HTR-8/SVneo (cell line): Measurements from ENCODE around the gene SLIT3.
"Not testable (repeated sequence)": the region's sequence is repeated elsewhere in the genome, so short reads cannot be mapped to it uniquely, and the experiment has no call there.

Experiments
- DNase-seq: peaks from one replicate; pipeline ENCODE4 v3.0.0; 2011; ENCODE audit warnings: low spot score, mixed read lengths; ENCODE audit not compliant: insufficient read length
- FAIRE-seq: peaks from 2 replicates; lab custom pipeline; 2011; peaks lifted over from hg19 to GRCh38; lab: Jason Lieb, UNC

SLIT3 gene

GRCh38 chr5:169154679-169155078 is 146.3 kb downstream of the SLIT3 start:
- no peak for DNase-seq
- FAIRE-seq, result no peak

GRCh38 chr5:169153405-169153804 is 147.5 kb downstream of the SLIT3 start:
- FAIRE-seq (no peak), DNase-seq (no peak)

GRCh38 chr5:169152946-169153345 is 148.0 kb downstream of the SLIT3 start:
- DNase-seq (no peak), FAIRE-seq (no peak)

GRCh38 chr5:169152453-169152852 is 148.5 kb downstream of the SLIT3 start:
- FAIRE-seq (no peak), DNase-seq (no peak)

DNA sequence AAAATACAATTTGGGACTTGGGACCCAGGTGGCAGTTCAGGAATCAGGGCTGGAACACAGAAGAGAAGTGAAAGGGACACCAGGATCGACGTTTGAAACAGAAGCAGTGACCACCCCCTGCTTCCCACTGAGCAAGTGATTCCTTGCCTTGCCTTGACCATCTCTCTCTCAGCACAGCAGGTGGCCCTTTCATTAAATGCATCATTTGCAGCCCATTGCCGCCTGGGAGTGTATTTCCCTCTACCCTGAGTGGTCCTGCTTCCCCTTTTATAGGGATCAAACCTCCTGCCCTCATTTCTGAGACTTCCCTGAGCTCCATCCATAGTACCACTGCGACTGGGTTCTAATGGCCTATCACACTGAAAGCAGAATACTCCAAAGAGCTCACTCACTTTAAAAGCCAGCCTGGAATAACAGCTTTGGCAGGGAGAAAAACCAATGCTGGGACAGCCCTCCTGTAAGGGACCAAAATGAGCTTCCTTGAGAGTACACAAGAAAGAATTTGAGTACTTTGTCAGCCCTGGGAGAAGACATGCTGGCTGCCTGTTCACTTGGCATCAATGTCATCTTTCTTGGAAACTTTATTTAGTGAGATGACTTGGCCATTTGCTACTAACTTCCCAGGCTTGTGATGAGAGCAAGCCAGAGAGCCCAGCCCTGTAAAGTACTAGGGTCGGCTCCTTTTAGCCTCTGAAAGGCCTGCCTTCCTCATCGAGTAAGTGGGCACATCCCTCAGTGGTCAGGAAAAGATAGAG is 149.7 kb downstream of the SLIT3 start:
- FAIRE-seq, result no peak

DNA sequence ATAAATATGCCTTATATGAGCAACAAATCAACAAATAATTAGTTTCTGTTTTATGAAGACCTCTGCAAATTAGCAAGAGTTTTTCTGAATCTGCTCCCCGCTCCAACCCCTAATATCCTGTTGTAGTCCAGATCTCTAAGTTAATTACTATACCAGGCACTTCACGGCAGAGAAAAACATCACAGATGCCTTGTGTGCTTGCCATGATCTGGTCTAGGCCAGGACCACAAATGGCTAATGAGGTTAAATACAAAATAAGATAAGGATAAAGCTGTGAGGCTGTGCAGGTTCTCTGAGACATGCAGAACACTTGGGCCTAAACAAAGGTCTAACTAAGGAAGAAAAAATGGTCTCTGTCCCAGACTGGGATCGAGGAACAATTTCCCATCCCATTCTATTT is 150.8 kb downstream of the SLIT3 start:
- FAIRE-seq (no peak), DNase-seq (no peak)

More for the DNA sequence above, 149.7 kb downstream of the SLIT3 start:
- DNase-seq, result no peak

- no peak for DNase-seq
- FAIRE-seq, result no peak
Measured at GRCh38 chr5:169149317-169149716, 151.6 kb downstream of the SLIT3 start.

DNA sequence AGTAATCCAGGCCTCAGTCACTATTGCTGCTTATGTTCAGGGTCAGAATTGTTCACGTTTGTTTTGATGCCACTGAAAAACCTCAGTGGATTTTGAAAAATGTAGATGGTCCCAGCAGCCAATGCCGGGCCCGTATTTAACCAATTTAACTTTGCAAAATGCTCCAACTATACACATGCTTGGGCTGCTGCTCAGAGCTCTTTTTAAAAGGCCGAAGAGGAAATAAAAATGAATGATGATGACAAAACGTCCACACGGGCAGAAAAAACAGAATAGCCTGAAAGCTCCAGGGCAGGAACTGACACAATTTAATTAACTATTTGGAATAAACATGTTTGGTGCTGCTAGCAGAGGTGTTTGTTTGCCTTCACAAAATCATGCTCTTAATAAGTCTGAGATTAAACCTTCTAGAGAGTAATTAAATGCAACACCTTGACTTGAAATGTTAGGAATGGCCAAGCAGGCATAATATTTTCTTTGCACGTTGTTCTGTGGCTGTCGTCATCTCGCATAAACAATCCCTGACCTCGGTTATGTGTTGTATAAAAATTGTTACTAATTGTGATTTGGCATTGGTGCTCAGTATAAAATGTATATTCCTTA is 152.7 kb downstream of the SLIT3 start:
- DNase-seq (no peak), FAIRE-seq (no peak)

- DNase-seq, result no peak
- no peak for FAIRE-seq
Measured at GRCh38 chr5:169147534-169147933, 153.4 kb downstream of the SLIT3 start.

DNA sequence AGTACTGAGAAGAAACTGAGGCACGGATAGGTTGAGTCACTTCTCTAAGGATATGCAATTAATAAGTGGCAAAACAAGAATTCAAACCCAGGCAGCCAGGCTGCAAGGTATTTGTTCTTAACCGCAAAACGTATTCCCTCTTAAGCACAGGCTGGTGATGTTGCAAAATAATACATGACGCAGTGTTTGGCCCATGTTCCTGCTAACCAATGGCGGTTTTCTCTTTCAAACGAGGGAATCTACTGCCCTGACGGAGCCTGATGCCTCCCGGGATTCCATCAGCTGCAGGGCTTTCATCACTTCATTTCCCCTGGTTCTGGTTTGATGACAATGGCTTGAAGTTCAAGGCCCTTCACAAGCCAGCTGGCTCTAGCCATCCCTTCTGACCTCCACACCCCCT is 154.8 kb downstream of the SLIT3 start:
- FAIRE-seq (no peak), DNase-seq (no peak)

- FAIRE-seq, result no peak
Measured at GRCh38 chr5:169142264-169142970, 158.5 kb downstream of the SLIT3 start.

GRCh38 chr5:169140215-169140614 is 160.7 kb downstream of the SLIT3 start:
- DNase-seq, FAIRE-seq: not testable (repeated sequence)

More at GRCh38 chr5:169142264-169142970, 158.5 kb downstream of the SLIT3 start:
- no peak for DNase-seq

DNA sequence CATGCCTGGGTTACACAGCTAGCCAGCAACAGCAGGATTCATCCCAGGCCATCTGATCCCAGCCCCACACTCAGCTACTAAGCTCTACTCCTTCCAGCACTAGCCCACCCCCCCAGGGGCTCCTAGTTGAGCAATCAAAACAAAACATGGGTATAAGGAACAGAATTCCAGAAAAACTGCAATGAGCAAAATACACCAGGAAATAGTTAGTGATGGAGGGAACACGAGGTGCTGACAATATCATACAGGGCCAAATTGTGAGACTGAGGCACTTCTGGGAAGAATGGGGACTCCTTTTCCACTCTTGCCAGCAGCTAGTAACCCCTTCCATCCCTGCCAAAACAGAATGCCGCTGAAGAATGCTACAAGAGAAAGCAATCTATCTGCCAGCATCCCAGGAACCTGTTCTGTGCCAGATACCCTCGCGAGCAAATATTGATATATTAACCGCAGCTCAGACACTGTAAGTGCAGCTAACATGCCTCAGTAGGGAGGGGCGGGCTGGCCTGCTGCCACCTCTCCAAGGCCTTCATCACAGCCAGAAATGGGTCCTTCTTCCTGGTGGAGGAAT is 161.4 kb downstream of the SLIT3 start:
- DNase-seq, result no peak
- no peak for FAIRE-seq

DNA sequence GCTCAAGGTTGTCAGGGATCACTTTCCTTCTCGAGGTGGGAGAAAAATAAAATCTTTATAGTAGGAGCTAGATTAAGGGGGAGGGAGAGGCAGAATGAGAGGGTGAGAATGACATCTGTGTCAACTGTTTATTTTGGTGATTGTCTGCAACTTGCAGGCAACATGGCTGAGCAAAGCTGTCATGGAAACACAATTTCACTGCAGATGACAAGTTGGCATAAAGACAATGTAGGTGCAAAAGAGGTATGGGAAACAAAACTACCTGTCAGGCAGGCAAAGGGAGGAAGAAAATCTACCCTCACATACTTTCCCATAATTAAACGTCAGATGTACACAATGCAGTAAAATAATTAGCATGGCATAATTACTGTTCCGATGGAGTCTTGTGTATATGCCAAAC is 167.4 kb downstream of the SLIT3 start:
- FAIRE-seq, result no peak
- DNase-seq, result no peak

DNA sequence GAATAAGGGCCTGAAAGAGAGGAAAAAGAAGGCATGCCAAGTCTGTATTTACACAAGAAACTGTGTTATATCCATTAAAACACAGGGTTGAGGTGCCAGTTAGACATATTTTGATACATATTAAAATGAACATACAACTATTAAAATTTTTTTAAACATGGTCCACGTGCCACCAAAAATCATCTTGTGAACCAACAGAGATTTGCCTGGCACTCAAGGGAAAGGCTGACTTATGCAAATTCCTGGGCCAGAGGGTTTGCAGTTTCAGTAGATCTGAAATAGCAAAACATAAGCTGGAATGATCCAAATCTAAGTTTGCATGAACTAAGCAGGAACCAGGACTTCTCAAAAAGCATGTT is 168.7 kb downstream of the SLIT3 start:
- no peak for DNase-seq
- no peak for FAIRE-seq

DNA sequence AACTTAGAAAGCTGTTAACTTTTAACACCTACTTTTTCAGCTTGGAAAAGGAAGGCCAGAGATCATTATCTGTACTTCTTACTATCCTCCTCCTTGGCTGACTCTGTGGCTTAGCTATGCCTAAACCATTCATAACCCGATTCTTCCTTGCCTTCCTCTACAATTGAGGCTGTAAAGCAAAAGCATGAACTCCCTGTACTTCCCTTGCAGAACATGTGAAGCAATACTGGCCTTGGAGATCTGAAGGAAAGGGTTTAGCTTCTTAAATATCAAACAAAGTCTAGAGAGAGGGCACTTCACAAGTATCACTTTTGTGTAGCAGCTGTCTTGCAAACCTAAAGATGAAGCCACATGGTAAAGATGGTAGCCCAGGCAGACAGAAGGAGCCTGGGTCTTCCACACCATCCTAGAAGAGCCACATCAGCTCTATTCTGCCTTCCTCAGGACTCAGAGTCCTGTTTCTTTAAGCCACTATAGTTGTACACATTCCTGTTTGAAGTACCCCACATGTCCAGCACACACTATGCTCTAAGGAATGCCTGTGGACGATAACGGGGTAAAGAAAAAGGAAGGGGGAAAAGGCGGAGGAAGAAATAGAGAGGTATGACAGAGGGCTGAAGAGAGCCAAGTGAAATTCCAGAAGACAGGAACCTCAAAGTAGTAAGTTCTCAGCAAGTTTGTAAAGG is 169.2 kb downstream of the SLIT3 start:
- FAIRE-seq (no peak), DNase-seq (no peak)

- DNase-seq, result no peak
- FAIRE-seq, result no peak
Measured at GRCh38 chr5:169128679-169129078, 172.3 kb downstream of the SLIT3 start.

GRCh38 chr5:169127431-169127830 is 173.5 kb downstream of the SLIT3 start:
- FAIRE-seq, result no peak

GRCh38 chr5:169126481-169127021 is 174.4 kb downstream of the SLIT3 start:
- FAIRE-seq (no peak), DNase-seq (no peak)

More at GRCh38 chr5:169127431-169127830, 173.5 kb downstream of the SLIT3 start:
- no peak for DNase-seq

DNA sequence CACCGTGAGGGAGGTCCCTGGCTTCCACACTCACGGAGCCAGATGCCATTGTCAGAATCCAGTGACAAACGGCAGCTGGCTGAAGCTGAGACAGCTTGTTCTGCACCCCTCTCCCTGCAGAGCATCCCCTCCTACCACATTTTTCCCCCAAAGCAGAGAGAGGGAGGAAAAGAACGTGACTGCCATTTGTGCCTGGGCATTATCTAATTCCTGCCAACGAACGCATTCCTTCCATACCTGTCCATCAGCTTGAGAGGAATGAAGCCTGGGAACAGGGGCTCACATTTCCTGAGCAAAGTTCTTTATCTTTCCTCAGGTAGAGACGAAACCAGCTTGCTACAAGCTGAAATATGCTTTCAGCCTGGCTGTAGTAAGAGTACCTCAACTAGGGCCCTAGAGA is 175.4 kb downstream of the SLIT3 start:
- FAIRE-seq (no peak), DNase-seq (no peak)
